BLaER1 treated with 17β-estradiol and CSF1 and Interleukin-3, amounts not matched to agents 10 nM and 100 nM (cell line): ENCODE measurements around the gene INPP5A.

ENCODE experiments used
- H3K27ac ChIP-seq, 11 experiments: shearing (Covaris generic); formaldehyde crosslinking; 2 replicates each; pipeline ENCODE4 v1.8.1; 2022
- H3K27me3 ChIP-seq, 11 experiments: shearing (Covaris generic); formaldehyde crosslinking; 2 replicates each; pipeline ENCODE4 v1.8.1; 2022
- H3K36me3 ChIP-seq, 11 experiments: shearing (Covaris generic); formaldehyde crosslinking; 2 replicates each; pipeline ENCODE4 v1.8.1; 2022
- H3K4me1 ChIP-seq, 10 experiments: shearing (Covaris generic); formaldehyde crosslinking; 2 replicates each; pipeline ENCODE4 v1.8.1; 2022
- H3K4me2 ChIP-seq, 11 experiments: shearing (Covaris generic); formaldehyde crosslinking; 2 replicates each; pipeline ENCODE4 v1.8.1; 2022
- H3K4me3 ChIP-seq, 10 experiments: shearing (Covaris generic); formaldehyde crosslinking; 2 replicates each; pipeline ENCODE4 v1.8.1; 2022
- H3K9ac ChIP-seq, 11 experiments: shearing (Covaris generic); formaldehyde crosslinking; 2 replicates each; pipeline ENCODE4 v1.8.1; 2022
- H3K9me3 ChIP-seq, 11 experiments: shearing (Covaris generic); formaldehyde crosslinking; replicated peaks in 1 of 11; 2 replicates each; pipeline ENCODE4 v1.8.1; 2022
- H4K20me1 ChIP-seq, 11 experiments: shearing (Covaris generic); formaldehyde crosslinking; 2 replicates each; pipeline ENCODE4 v1.8.1; 2022
- Cebpa-rat ChIP-seq, 11 experiments: shearing (Covaris generic); IDR thresholded peaks; 2 replicates each; pipeline ENCODE4 v1.8.1; 2022

Gene INPP5A

GRCh38 chr10:132726194-132726593 lies 188.6 kb downstream of the INPP5A start:
- no peak overlapping the region for H3K4me3 ChIP-seq
- peak overlapping the region in 3 of 11 experiments; percentile 82 to 91 (median 83); a peak in 2 of 22 replicates for H3K4me2 ChIP-seq
- H3K36me3 ChIP-seq, result peaks cover 5 to 67% (median 23%) of the 10 kb centered on the region in 11 experiments; a peak in 16 of 22 replicates
- H3K27me3 ChIP-seq, result peaks cover 0 to under 1% (median 0%) of the 10 kb centered on the region in 11 experiments; a peak in 1 of 22 replicates
- H3K27ac ChIP-seq, result no peak overlapping the region
- H3K9ac ChIP-seq, result no peak overlapping the region
- no peak for TF ChIP-seq Cebpa-rat (IDR thresholded peaks at IDR 0.05)
- peaks cover 16 to 87% (median 77%) of the 10 kb centered on the region in 10 experiments for H3K4me1 ChIP-seq
- no peaks in the 10 kb centered on the region for H3K9me3 ChIP-seq
- H4K20me1 ChIP-seq, result peaks cover 0 to 98% (median 83%) of the 10 kb centered on the region in 11 experiments; a peak in 18 of 22 replicates

- H3K4me2 ChIP-seq, result no peak overlapping the region
- H3K9me3 ChIP-seq, result no peaks in the 10 kb centered on the region
- peaks cover 16 to 87% (median 78%) of the 10 kb centered on the region in 10 experiments for H3K4me1 ChIP-seq
- H3K27ac ChIP-seq, result no peak overlapping the region
- H3K36me3 ChIP-seq, result peaks cover 5 to 75% (median 23%) of the 10 kb centered on the region in 11 experiments; a peak in 16 of 22 replicates
- no peak overlapping the region for H3K9ac ChIP-seq
- TF ChIP-seq Cebpa-rat (IDR thresholded peaks at IDR 0.05), result no peak
- H4K20me1 ChIP-seq, result peaks cover 0 to 98% (median 84%) of the 10 kb centered on the region in 11 experiments; a peak in 18 of 22 replicates
- H3K27me3 ChIP-seq, result peaks cover 0 to 6% (median 0%) of the 10 kb centered on the region in 11 experiments; a peak in 5 of 22 replicates
- no peak overlapping the region for H3K4me3 ChIP-seq
These were observed 189.4 kb downstream of the INPP5A start for GRCh38 chr10:132726951-132727350.

GRCh38 chr10:132727411-132727810 lies 189.8 kb downstream of the INPP5A start:
- no peak for TF ChIP-seq Cebpa-rat (IDR thresholded peaks at IDR 0.05)
- Histone ChIP-seq H3K4me3 (no peak overlapping the region), H3K36me3 (peaks cover 5 to 78% (median 23%) of the 10 kb centered on the region in 11 experiments; a peak in 16 of 22 replicates), H3K9ac (no peak overlapping the region), H3K4me1 (peaks cover 14 to 87% (median 77%) of the 10 kb centered on the region in 10 experiments), H3K27ac (no peak overlapping the region), H4K20me1 (peaks cover 0 to 99% (median 84%) of the 10 kb centered on the region in 11 experiments; a peak in 18 of 22 replicates), H3K27me3 (peaks cover 0 to 7% (median 0%) of the 10 kb centered on the region in 11 experiments; a peak in 6 of 22 replicates), H3K4me2 (0 out of 22 replicates have a peak overlapping the region, but pooled peaks of 1 of the 11 experiments have one; percentile 78), H3K9me3 (no peaks in the 10 kb centered on the region)

- Histone ChIP-seq H3K36me3 (peaks cover 5 to 85% (median 23%) of the 10 kb centered on the region in 11 experiments; a peak in 16 of 22 replicates), H3K27ac (no peak overlapping the region), H3K4me2 (peak overlapping the region in 7 of 11 experiments; percentile 9 to 97 (median 30); a peak in 8 of 22 replicates), H3K4me3 (no peak overlapping the region), H3K4me1 (peaks cover 5 to 87% (median 77%) of the 10 kb centered on the region in 10 experiments; a peak in 19 of 20 replicates), H4K20me1 (peaks cover 0 to 99% (median 85%) of the 10 kb centered on the region in 11 experiments; a peak in 18 of 22 replicates), H3K27me3 (peaks cover 0 to 7% (median 0%) of the 10 kb centered on the region in 11 experiments; a peak in 7 of 22 replicates), H3K9ac (no peak overlapping the region), H3K9me3 (no peaks in the 10 kb centered on the region)
- TF ChIP-seq Cebpa-rat (IDR thresholded peaks at IDR 0.05), result no peak
These were observed 190.7 kb downstream of the INPP5A start for GRCh38 chr10:132728321-132728720.

GRCh38 chr10:132728741-132729140 lies 191.2 kb downstream of the INPP5A start:
- Histone ChIP-seq H3K27ac (no peak overlapping the region), H3K27me3 (peaks cover 0 to 7% (median 0%) of the 10 kb centered on the region in 11 experiments; a peak in 7 of 22 replicates), H3K9ac (no peak overlapping the region), H3K9me3 (no peaks in the 10 kb centered on the region), H3K4me2 (peak overlapping the region in 7 of 11 experiments; percentile 5 to 97 (median 30); a peak in 8 of 22 replicates), H3K4me1 (peaks cover under 1 to 87% (median 77%) of the 10 kb centered on the region in 10 experiments; a peak in 18 of 20 replicates), H3K36me3 (peaks cover 5 to 86% (median 23%) of the 10 kb centered on the region in 11 experiments; a peak in 16 of 22 replicates), H3K4me3 (no peak overlapping the region), H4K20me1 (peaks cover 0 to 99% (median 85%) of the 10 kb centered on the region in 11 experiments; a peak in 18 of 22 replicates)
- TF ChIP-seq Cebpa-rat (IDR thresholded peaks at IDR 0.05), result no peak

GRCh38 chr10:132729810-132730572 lies 192.4 kb downstream of the INPP5A start:
- H3K27me3 ChIP-seq, result peaks cover 0 to 10% (median 5%) of the 10 kb centered on the region in 11 experiments; a peak in 10 of 22 replicates
- H3K9me3 ChIP-seq, result no peaks in the 10 kb centered on the region
- no peak overlapping the region for H3K9ac ChIP-seq
- H3K27ac ChIP-seq, result no peak overlapping the region
- peaks cover 0 to 99% (median 85%) of the 10 kb centered on the region in 11 experiments; a peak in 19 of 22 replicates for H4K20me1 ChIP-seq
- no peak overlapping the region for H3K4me3 ChIP-seq
- peaks cover 5 to 83% (median 19%) of the 10 kb centered on the region in 11 experiments; a peak in 16 of 22 replicates for H3K36me3 ChIP-seq
- no peak for TF ChIP-seq Cebpa-rat (IDR thresholded peaks at IDR 0.05)
- H3K4me2 ChIP-seq, result peak overlapping the region in 8 of 11 experiments; percentile 37 to 97 (median 80); a peak in 9 of 22 replicates
- H3K4me1 ChIP-seq, result peaks cover 8 to 87% (median 78%) of the 10 kb centered on the region in 10 experiments

- H3K36me3 ChIP-seq, result peaks cover 5 to 77% (median 19%) of the 10 kb centered on the region in 11 experiments; a peak in 16 of 22 replicates
- H3K27ac ChIP-seq, result no peak overlapping the region
- no peak overlapping the region for H3K9ac ChIP-seq
- H3K4me3 ChIP-seq, result no peak overlapping the region
- no peaks in the 10 kb centered on the region for H3K9me3 ChIP-seq
- peaks cover 0 to 15% (median 5%) of the 10 kb centered on the region in 11 experiments; a peak in 12 of 22 replicates for H3K27me3 ChIP-seq
- H4K20me1 ChIP-seq, result peaks cover 0 to 99% (median 85%) of the 10 kb centered on the region in 11 experiments; a peak in 20 of 22 replicates
- H3K4me1 ChIP-seq, result peaks cover 14 to 87% (median 78%) of the 10 kb centered on the region in 10 experiments
- peak overlapping the region in 8 of 11 experiments; percentile 37 to 97 (median 80); a peak in 15 of 22 replicates for H3K4me2 ChIP-seq
- TF ChIP-seq Cebpa-rat (IDR thresholded peaks at IDR 0.05), result no peak
These were observed 193.0 kb downstream of the INPP5A start for GRCh38 chr10:132730573-132730953.

GRCh38 chr10:132732518-132732917 lies 194.9 kb downstream of the INPP5A start:
- H3K9ac ChIP-seq, result no peak overlapping the region
- no peak for TF ChIP-seq Cebpa-rat (IDR thresholded peaks at IDR 0.05)
- no peak overlapping the region for H3K4me3 ChIP-seq
- H3K9me3 ChIP-seq, result no peaks in the 10 kb centered on the region
- H3K27ac ChIP-seq, result no peak overlapping the region
- H3K4me1 ChIP-seq, result peaks cover 16 to 99% (median 94%) of the 10 kb centered on the region in 10 experiments
- peaks cover 0 to 65% (median 9%) of the 10 kb centered on the region in 11 experiments; a peak in 15 of 22 replicates for H3K36me3 ChIP-seq
- H4K20me1 ChIP-seq, result peaks cover 0 to 100% (median 92%) of the 10 kb centered on the region in 11 experiments; a peak in 20 of 22 replicates
- peak overlapping the region in 7 of 11 experiments; percentile 82 to 97 (median 94); a peak in 8 of 22 replicates for H3K4me2 ChIP-seq
- H3K27me3 ChIP-seq, result peaks cover 0 to 29% (median 5%) of the 10 kb centered on the region in 11 experiments; a peak in 11 of 22 replicates
